RWPE2 (cell line): ENCODE measurements around the gene TBC1D5.
"Not testable (repeated sequence)": the region's sequence is repeated elsewhere in the genome, so short reads cannot be mapped to it uniquely, and the experiment has no call there.

ENCODE experiments used
- ATAC-seq: fragments of 200-7000 bp; cut with Tn5 transposase; 3 replicates; pipeline ENCODE4 v1.9.1; 2021; ENCODE audit warnings: low read depth
- DNase-seq: peaks from one replicate; pipeline ENCODE4 v3.0.0-alpha.2; 2020; ENCODE audit warnings: low spot score
- H3K27ac ChIP-seq: fragments of 450-650 bp; 2 replicates; pipeline ENCODE4 v1.5.1; 2017; ENCODE audit warnings: mild to moderate bottlenecking; ENCODE audit not compliant: poor library complexity, severe bottlenecking
- H3K27me3 ChIP-seq: fragments of 250-450 bp; sonication (Bioruptor Pico); 2 replicates; pipeline ENCODE4 v1.5.1; 2021; ENCODE audit warnings: mild to moderate bottlenecking, moderate library complexity; ENCODE audit not compliant: insufficient read depth, poor library complexity, severe bottlenecking
- H3K36me3 ChIP-seq: fragments of 250-450 bp; sonication (Bioruptor Pico); 2 replicates; pipeline ENCODE4 v1.5.1; 2020; ENCODE audit warnings: low read depth, mild to moderate bottlenecking, moderate library complexity
- H3K4me1 ChIP-seq: fragments of 250-450 bp; sonication (Bioruptor Pico); 2 replicates; pipeline ENCODE4 v1.5.1; 2021; ENCODE audit warnings: mild to moderate bottlenecking, moderate library complexity; ENCODE audit not compliant: insufficient read depth, poor library complexity, severe bottlenecking
- H3K4me3 ChIP-seq: fragments of 250-450 bp; sonication (Bioruptor Pico); 2 replicates; pipeline ENCODE4 v1.5.1; 2021; ENCODE audit warnings: mild to moderate bottlenecking, moderate library complexity; ENCODE audit not compliant: severe bottlenecking
- H3K9me3 ChIP-seq: fragments of 250-450 bp; sonication (Bioruptor Pico); 2 replicates; pipeline ENCODE4 v1.5.1; 2021; ENCODE audit warnings: mild to moderate bottlenecking, moderate library complexity; ENCODE audit not compliant: severe bottlenecking
- CTCF ChIP-seq: fragments of 450-650 bp; IDR thresholded peaks from one replicate; pipeline ENCODE4 v1.5.1; 2017; ENCODE audit warnings: mild to moderate bottlenecking, moderate library complexity; ENCODE audit not compliant: poor library complexity, severe bottlenecking

Gene TBC1D5

GRCh38 chr3:17394541-17395155 is 347.8 kb downstream of the TBC1D5 start:
- Histone ChIP-seq H3K4me1 (no peaks in the 10 kb centered on the region), H3K9me3 (no peaks in the 10 kb centered on the region), H3K36me3 (peaks cover 10% of the 10 kb centered on the region; the same call in 1 of the 2 replicates), H3K27ac (no peak overlapping the region), H3K4me3 (no peak overlapping the region), H3K27me3 (no peaks in the 10 kb centered on the region)
- DNase-seq (no peak), ATAC-seq (no peak)
- TF ChIP-seq CTCF = no peak

- H3K27me3 ChIP-seq, ATAC-seq, H3K27ac ChIP-seq, H3K4me3 ChIP-seq, DNase-seq, H3K4me1 ChIP-seq, H3K9me3 ChIP-seq: not testable (repeated sequence)
- H3K36me3 ChIP-seq = peaks cover 10% of the 10 kb centered on the region; the same call in 1 of the 2 replicates
Measured at GRCh38 chr3:17392516-17392915, 349.9 kb downstream of the TBC1D5 start.

GRCh38 chr3:17390785-17391184 is 351.6 kb downstream of the TBC1D5 start:
- no peaks in the 10 kb centered on the region for H3K4me1 ChIP-seq

GRCh38 chr3:17387108-17387507 is 355.3 kb downstream of the TBC1D5 start:
- no peak for ATAC-seq
- H3K4me3 ChIP-seq = no peak overlapping the region
- no peak for DNase-seq
- H3K27me3 ChIP-seq = no peaks in the 10 kb centered on the region
- H3K27ac ChIP-seq = no peak overlapping the region
- TF ChIP-seq CTCF = no peak
- peaks cover 10% of the 10 kb centered on the region for H3K36me3 ChIP-seq
- H3K4me1 ChIP-seq = no peaks in the 10 kb centered on the region
- no peaks in the 10 kb centered on the region for H3K9me3 ChIP-seq

More at GRCh38 chr3:17390785-17391184, 351.6 kb downstream of the TBC1D5 start:
- Histone ChIP-seq H3K9me3 (no peaks in the 10 kb centered on the region), H3K36me3 (peaks cover 10% of the 10 kb centered on the region; the same call in 1 of the 2 replicates), H3K4me3 (no peak overlapping the region), H3K27me3 (no peaks in the 10 kb centered on the region), H3K27ac (no peak overlapping the region)
- no peak for TF ChIP-seq CTCF
- no peak for DNase-seq
- no peak for ATAC-seq

GRCh38 chr3:17386432-17386831 is 356.0 kb downstream of the TBC1D5 start:
- no peaks in the 10 kb centered on the region for H3K9me3 ChIP-seq
- H3K4me1 ChIP-seq = no peaks in the 10 kb centered on the region
- H3K4me3 ChIP-seq = no peak overlapping the region
- ATAC-seq (no peak), DNase-seq (no peak)
- H3K36me3 ChIP-seq = peaks cover 10% of the 10 kb centered on the region
- no peak for TF ChIP-seq CTCF
- no peak overlapping the region for H3K27ac ChIP-seq
- no peaks in the 10 kb centered on the region for H3K27me3 ChIP-seq
